Left colon (tissue), 2 donors: Measurements from ENCODE around the gene PRDX5. TPM values are rescaled to one million over a fixed set of nuclear protein-coding genes. Genes with fewer than 3 reads are reported as not detected.

Experiments used
- ATAC-seq: fragments of 200-7000 bp; cut with Tn5 transposase; one replicate; pipeline ENCODE4 v1.9.1; 2020; ENCODE audit warnings: mild to moderate bottlenecking, moderate library complexity
- DNase-seq, 2 donors: peaks; one replicate each; pipeline ENCODE4 v3.0.0-alpha.2; 2020
- intact Hi-C, 2 donors: fragments of 100-400 bp; cut with DNase I in 1 of 2; cut with micrococcal nuclease in 1 of 2; formaldehyde crosslinking; loops; one replicate each; pipeline versions ENCODE4 v1.11.2 to v1.14.0; 2022; cut with DNase I, micrococcal nuclease
- microRNA-seq, 2 donors: library from miRNA; unstranded; fragments of <30 nt; microRNA quantifications; one replicate each; pipeline versions ENCODE4 v1.1.0 to v1.2.0, GENCODE V29; 2020
- total RNA-seq, 2 donors: library from RNA; stranded (reverse); fragmentation: NEBNext Ultra II Directional; extraction: Animal tissue kit (Norgen Biotek cat#: 25700); gene quantifications; one replicate each; pipeline ENCODE4 v1.2.1, GENCODE V29; 2021
- donor health status: DM: no; HTN: no; CAD: no.
- donor health status: DM: yes; HTN: yes; CAD: no.

Gene PRDX5
- total RNA-seq, 2 donors from 2014 or later = 272 to 327 TPM

DNA sequence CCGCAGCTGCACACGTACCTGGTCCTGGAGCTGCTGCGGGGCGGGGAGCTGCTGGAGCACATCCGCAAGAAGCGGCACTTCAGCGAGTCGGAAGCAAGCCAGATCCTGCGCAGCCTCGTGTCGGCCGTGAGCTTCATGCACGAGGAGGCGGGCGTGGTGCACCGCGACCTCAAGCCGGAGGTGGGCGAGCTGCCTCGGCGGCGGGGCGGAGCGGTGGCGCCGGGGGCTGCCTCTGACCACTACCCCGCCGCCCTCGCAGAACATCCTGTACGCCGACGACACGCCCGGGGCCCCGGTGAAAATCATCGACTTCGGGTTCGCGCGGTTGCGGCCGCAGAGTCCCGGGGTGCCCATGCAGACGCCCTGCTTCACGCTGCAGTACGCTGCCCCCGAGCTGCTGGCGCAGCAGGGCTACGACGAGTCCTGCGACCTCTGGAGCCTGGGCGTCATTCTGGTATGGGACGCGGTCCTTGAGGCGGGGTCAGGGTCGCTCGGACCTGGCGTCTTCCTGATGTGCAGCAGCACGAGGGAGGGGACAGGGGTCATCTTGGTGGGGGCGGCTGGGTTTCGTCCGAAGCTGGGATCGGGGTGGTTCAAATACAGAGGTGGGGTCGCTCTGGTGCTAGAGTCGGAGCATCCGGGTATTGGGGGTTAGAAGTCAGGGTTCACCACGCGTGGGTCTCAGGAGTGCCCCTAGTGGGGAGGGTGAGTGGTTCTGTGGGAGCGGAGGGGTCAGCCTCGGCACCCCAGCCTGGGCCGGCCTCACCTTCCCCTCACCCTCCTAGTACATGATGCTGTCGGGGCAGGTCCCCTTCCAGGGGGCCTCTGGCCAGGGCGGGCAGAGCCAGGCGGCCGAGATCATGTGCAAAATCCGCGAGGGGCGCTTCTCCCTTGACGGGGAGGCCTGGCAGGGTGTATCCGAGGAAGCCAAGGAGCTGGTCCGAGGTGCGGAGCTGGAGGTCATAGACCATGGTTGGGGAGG, 51.8 kb downstream of the PRDX5 start:
- ATAC-seq (no peak), DNase-seq (no peak)
- intact Hi-C loops = no loop called here

DNA sequence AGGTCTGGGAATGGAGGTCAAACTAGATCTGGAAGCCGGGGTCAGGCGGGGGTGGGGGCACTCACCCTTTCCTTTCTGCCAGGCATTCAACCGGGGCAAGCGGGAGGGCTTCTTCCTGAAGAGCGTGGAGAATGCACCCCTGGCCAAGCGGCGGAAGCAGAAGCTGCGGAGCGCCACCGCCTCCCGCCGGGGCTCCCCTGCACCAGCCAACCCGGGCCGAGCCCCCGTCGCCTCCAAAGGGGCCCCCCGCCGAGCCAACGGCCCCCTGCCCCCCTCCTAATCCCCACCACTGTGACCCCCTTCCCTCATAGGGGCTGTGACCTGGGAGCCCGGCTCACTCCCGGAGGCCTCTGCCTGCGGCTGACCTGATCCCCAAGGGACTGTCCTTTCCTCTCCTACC, 53.3 kb downstream of the PRDX5 start:
- no peak for DNase-seq
- ATAC-seq = no peak
- intact Hi-C loops = no loop called here

Small RNAs within 50 kb of the gene (microRNA-seq; reads per million reads assigned to microRNA genes)
- gene MIR1237 (4.3 to 6.8 reads per million in 2 donors), gene MIR7155 (0 to 1.4 reads per million in 2 donors)

Other genes starting within 250 kb of the PRDX5 start
- 10 to 100 TPM; 31.6 to 47.0 TPM for gene MACROD1, start 152.0 kb upstream of the PRDX5 start, total RNA-seq
- gene STIP1, start 131.9 kb upstream of the PRDX5 start, total RNA-seq = 10 to 100 TPM; 61.2 to 75.1 TPM
- gene FERMT3, start 111.4 kb upstream of the PRDX5 start, total RNA-seq = 10 to 100 TPM; 16.1 to 21.7 TPM
- gene TRPT1, start 91.9 kb upstream of the PRDX5 start, total RNA-seq = 10 to 100 TPM; 58.5 to 74.6 TPM
- gene NUDT22, start 91.8 kb upstream of the PRDX5 start, total RNA-seq = 100 to 1,000 TPM; 116 to 154 TPM
- gene DNAJC4, start 87.6 kb upstream of the PRDX5 start, total RNA-seq = 10 to 100 TPM; 54.8 to 60.6 TPM
- gene VEGFB, start 83.5 kb upstream of the PRDX5 start, total RNA-seq = 10 to 100 TPM; 40.8 to 68.8 TPM
- gene FKBP2, start 77.0 kb upstream of the PRDX5 start, total RNA-seq = 100 to 1,000 TPM in 1 of 2 donors, 10 to 100 TPM in 1; 78.5 to 104 TPM
- 100 to 1,000 TPM in 1 of 2 donors, 10 to 100 TPM in 1; 96.2 to 147 TPM for gene PPP1R14B, start 71.2 kb upstream of the PRDX5 start, total RNA-seq
- gene PLCB3, start 66.6 kb upstream of the PRDX5 start, total RNA-seq = 10 to 100 TPM; 69.9 to 92.2 TPM
- 10 to 100 TPM; 83.9 to 90.0 TPM for gene BAD, start 33.5 kb upstream of the PRDX5 start, total RNA-seq
- gene GPR137, start 32.3 kb upstream of the PRDX5 start, total RNA-seq = 10 to 100 TPM; 31.2 to 37.3 TPM
- not detected for gene KCNK4, start 26.8 kb upstream of the PRDX5 start, total RNA-seq
- under 1 TPM; 0.43 to 0.98 TPM for gene CATSPERZ, start 17.8 kb upstream of the PRDX5 start, total RNA-seq
- 100 to 1,000 TPM; 185 to 212 TPM for gene ESRRA, start 12.6 kb upstream of the PRDX5 start, total RNA-seq
- 10 to 100 TPM; 60.6 to 67.5 TPM for gene TRMT112, start 562 bp upstream of the PRDX5 start, total RNA-seq
- gene CCDC88B, start 22.1 kb downstream of the PRDX5 start, total RNA-seq = 10 to 100 TPM; 21.6 to 28.8 TPM
- gene RPS6KA4, start 41.0 kb downstream of the PRDX5 start, total RNA-seq = 10 to 100 TPM; 30.4 to 42.6 TPM
- under 1 TPM; 0.15 to 0.31 TPM for gene SLC22A11, start 237.8 kb downstream of the PRDX5 start, total RNA-seq